OCI-LY3 (cell line): Measurements from ENCODE around the gene PRKAA1.
A peak's percentile ranks its signal among the peaks of the same experiment; 100 is the strongest.

Experiments used
- H2AFZ ChIP-seq: fragments of 200-600, 300-600 bp; shearing (Covaris generic); 2 replicates; pipeline ENCODE4 v1.6.0; 2014; ENCODE audit warnings: antibody characterized with exemption, low read depth, low read length
- H3K27ac ChIP-seq: fragments of 200-600, 300-600 bp; sonication (generic); 2 replicates; pipeline ENCODE4 v1.5.1; 2014; ENCODE audit warnings: mild to moderate bottlenecking, low read length, moderate library complexity, mixed read lengths
- H3K27me3 ChIP-seq: fragments of 200-600, 300-600 bp; sonication (generic); 2 replicates; pipeline ENCODE4 v1.6.1; 2014; ENCODE audit warnings: low read depth, low read length, mixed read lengths
- H3K36me3 ChIP-seq: fragments of 200-600, 300-600 bp; sonication (generic); replicated peaks from 2 replicates; pipeline ENCODE3; 2014; ENCODE audit warnings: low read depth, low read length, mixed read lengths
- H3K4me1 ChIP-seq: fragments of 300-600, 200-600 bp; sonication (generic); 2 replicates; pipeline ENCODE4 v1.6.1; 2014; ENCODE audit warnings: low read length, mixed read lengths
- H3K4me2 ChIP-seq: fragments of 200-600, 300-600 bp; sonication (generic); 2 replicates; pipeline ENCODE4 v1.6.1; 2014; ENCODE audit warnings: low read length, mixed read lengths
- H3K4me3 ChIP-seq: fragments of 300-600, 200-600 bp; sonication (generic); 2 replicates; pipeline ENCODE4 v1.5.1; 2014; ENCODE audit warnings: antibody characterized with exemption, mild to moderate bottlenecking, low read length, moderate library complexity
- H3K79me2 ChIP-seq: fragments of 300-600, 200-600 bp; shearing (Covaris generic); 2 replicates; pipeline ENCODE4 v1.6.1; 2014; ENCODE audit warnings: mild to moderate bottlenecking, low read length, mixed read lengths
- H3K9ac ChIP-seq: fragments of 300-600, 200-600 bp; shearing (Covaris generic); 2 replicates; pipeline ENCODE4 v1.6.0; 2014; ENCODE audit warnings: mild to moderate bottlenecking, low read length, moderate library complexity
- H3K9me3 ChIP-seq: fragments of 200-600, 300-600 bp; shearing (Covaris generic); 2 replicates; pipeline ENCODE4 v1.6.1; 2014; ENCODE audit warnings: low read length, mixed read lengths; ENCODE audit not compliant: insufficient read depth
- H4K20me1 ChIP-seq: fragments of 200-600, 300-600 bp; sonication (generic); 2 replicates; pipeline ENCODE4 v1.6.1; 2016; ENCODE audit warnings: low read length, mixed read lengths; ENCODE audit not compliant: insufficient read depth
- CTCF ChIP-seq: fragments of 200-600, 300-600 bp; sonication (generic); IDR thresholded peaks from 2 replicates; pipeline ENCODE4 v1.5.1; 2014; ENCODE audit warnings: antibody characterized with exemption, low read length, low read depth
- EZH2phosphoT487 ChIP-seq: fragments of 200-600 bp; shearing (Covaris generic); IDR thresholded peaks from 2 replicates; pipeline ENCODE4 v1.6.1; 2018; ENCODE audit warnings: antibody characterized with exemption, mixed run types, low read depth

The PRKAA1 gene

GRCh38 chr5:40770764-40771163 lies 27.4 kb downstream of the PRKAA1 start:
- Histone ChIP-seq H3K27ac (no peak overlapping the region), H3K9ac (no peak overlapping the region), H3K4me1 (no peaks in the 10 kb centered on the region), H3K4me2 (no peak overlapping the region), H3K9me3 (no peaks in the 10 kb centered on the region), H3K27me3 (no peaks in the 10 kb centered on the region), H4K20me1 (no peaks in the 10 kb centered on the region), H2AFZ (no peak overlapping the region), H3K36me3 (peaks cover 18% of the 10 kb centered on the region), H3K79me2 (no peaks in the 10 kb centered on the region), H3K4me3 (no peak overlapping the region)
- TF ChIP-seq CTCF (no peak), EZH2phosphoT487 (no peak)

DNA sequence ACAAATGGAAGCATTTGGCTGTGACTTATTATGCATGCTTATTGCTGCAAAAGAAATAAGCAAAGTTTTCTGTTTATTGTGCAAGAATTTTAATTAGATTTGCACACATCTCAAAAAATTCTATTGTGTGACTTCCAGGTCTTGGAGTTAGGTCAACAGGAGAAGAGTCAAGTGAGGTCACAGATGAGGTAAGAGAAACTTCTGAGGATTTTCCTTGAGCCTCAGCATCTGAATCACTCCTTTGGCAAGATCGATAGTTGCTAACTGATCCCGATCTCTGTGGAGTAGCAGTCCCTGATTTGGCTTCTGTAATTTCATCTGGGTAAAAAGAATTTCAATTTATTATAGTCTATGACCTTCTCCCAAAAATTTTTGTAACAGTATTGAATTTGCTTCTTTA lies 35.5 kb downstream of the PRKAA1 start:
- H3K4me3 ChIP-seq, result no peak overlapping the region
- no peak for TF ChIP-seq EZH2phosphoT487
- no peak for TF ChIP-seq CTCF
- no peaks in the 10 kb centered on the region for H3K4me1 ChIP-seq
- no peak overlapping the region for H2AFZ ChIP-seq
- no peaks in the 10 kb centered on the region for H3K79me2 ChIP-seq
- H3K9me3 ChIP-seq, result no peaks in the 10 kb centered on the region
- H3K27me3 ChIP-seq, result no peaks in the 10 kb centered on the region
- no peak overlapping the region for H3K9ac ChIP-seq
- H4K20me1 ChIP-seq, result no peaks in the 10 kb centered on the region
- peaks cover 27% of the 10 kb centered on the region for H3K36me3 ChIP-seq
- H3K27ac ChIP-seq, result no peak overlapping the region
- no peak overlapping the region for H3K4me2 ChIP-seq

GRCh38 chr5:40757400-40757799 lies 40.8 kb downstream of the PRKAA1 start:
- Histone ChIP-seq H3K36me3 (peaks cover 3% of the 10 kb centered on the region), H3K4me3 (no peak overlapping the region), H3K9me3 (no peaks in the 10 kb centered on the region), H2AFZ (no peak overlapping the region), H3K4me2 (no peak overlapping the region), H3K27ac (no peak overlapping the region), H3K27me3 (no peaks in the 10 kb centered on the region), H3K9ac (no peak overlapping the region), H4K20me1 (no peaks in the 10 kb centered on the region; the same call in 1 of the 2 replicates), H3K79me2 (peaks cover 20% of the 10 kb centered on the region), H3K4me1 (peaks cover 12% of the 10 kb centered on the region)
- TF ChIP-seq CTCF (no peak), EZH2phosphoT487 (no peak)

GRCh38 chr5:40755407-40756365 lies 42.5 kb downstream of the PRKAA1 start, which contains the start of gene TTC33:
TTC33 (minus strand) TSS chr5:40755961; CDS start chr5:40747018, 8,943 bp downstream.
- H3K4me3 ChIP-seq, result peak within 1 kb of the TSS; percentile 100
- peak within 1 kb of the TSS; percentile 89 for H3K4me2 ChIP-seq
- peak within 1 kb of the TSS; percentile 65 for H3K27ac ChIP-seq
- H3K27me3 ChIP-seq, result no peaks in the 10 kb centered on the region
- peaks cover 12% of the 10 kb centered on the region for H3K4me1 ChIP-seq
- TF ChIP-seq CTCF (peak; percentile 61), EZH2phosphoT487 (no peak)
- no peaks in the 10 kb centered on the region; the same call in 1 of the 2 replicates for H4K20me1 ChIP-seq
- H3K9me3 ChIP-seq, result no peaks in the 10 kb centered on the region
- peak within 1 kb of the TSS; percentile 96 for H2AFZ ChIP-seq
- peak within 1 kb of the TSS; percentile 98 for H3K9ac ChIP-seq
- H3K36me3 ChIP-seq, result peaks cover 2% of the 10 kb centered on the region
- peaks cover 29% of the 10 kb centered on the region for H3K79me2 ChIP-seq
